ENCODE measurements around the gene DDR2.

Gene DDR2

GRCh38 chr1:162631546-162632191 is 595 bp upstream of the DDR2 start:
- DNase-seq = peak; percentile 75
- H3K4me3 ChIP-seq (ENCODE audit: low read depth, low read length) = peak overlapping the region; percentile 71
- H3K27ac ChIP-seq = peak overlapping the region; percentile 93
- no peaks in the 10 kb centered on the region for H3K27me3 ChIP-seq (replicated peaks)
- no peak for TF ChIP-seq CTCF (IDR thresholded peaks at IDR 0.05; ENCODE audit: low read depth, low read length, missing control alignments)
- no peaks in the 10 kb centered on the region for H3K36me3 ChIP-seq (replicated peaks)
- in situ Hi-C loops (cut with HindIII; ENCODE audit: low pct_ligation_motif_present, low sequenced_read_pairs) = no loop called here

GRCh38 chr1:162632698-162633080 is 425 bp downstream of the DDR2 start:
- no peak for TF ChIP-seq CTCF (IDR thresholded peaks at IDR 0.05; ENCODE audit: low read depth, low read length, missing control alignments)
- Histone ChIP-seq H3K36me3 (replicated peaks) (no peaks in the 10 kb centered on the region), H3K27ac (peak overlapping the region; percentile 93), H3K27me3 (replicated peaks) (no peaks in the 10 kb centered on the region), H3K4me3 (ENCODE audit: low read depth, low read length) (peak overlapping the region; percentile 71)
- in situ Hi-C loops (cut with HindIII; ENCODE audit: low pct_ligation_motif_present, low sequenced_read_pairs) = no loop called here
- DNase-seq = peak; percentile 34

- Histone ChIP-seq H3K27me3 (replicated peaks) (no peaks in the 10 kb centered on the region), H3K27ac (peak overlapping the region; percentile 93), H3K36me3 (replicated peaks) (no peaks in the 10 kb centered on the region), H3K4me3 (ENCODE audit: low read depth, low read length) (peak overlapping the region; percentile 71)
- TF ChIP-seq CTCF (IDR thresholded peaks at IDR 0.05; ENCODE audit: low read depth, low read length, missing control alignments) = peak; percentile 51
- in situ Hi-C loops (cut with HindIII; ENCODE audit: low pct_ligation_motif_present, low sequenced_read_pairs) = no loop called here
- DNase-seq = peak; percentile 39
Observed at GRCh38 chr1:162633081-162633762, 958 bp downstream of the DDR2 start.

- no peak for TF ChIP-seq CTCF (IDR thresholded peaks at IDR 0.05; ENCODE audit: low read depth, low read length, missing control alignments)
- H3K27ac ChIP-seq = no peak overlapping the region
- H3K27me3 ChIP-seq (replicated peaks) = no peaks in the 10 kb centered on the region
- no peak for DNase-seq
- in situ Hi-C loops (cut with HindIII; ENCODE audit: low pct_ligation_motif_present, low sequenced_read_pairs) = no loop called here
- H3K36me3 ChIP-seq (replicated peaks) = no peaks in the 10 kb centered on the region
- no peak overlapping the region for H3K4me3 ChIP-seq (ENCODE audit: low read depth, low read length)
Observed at GRCh38 chr1:162635418-162635817, 3.2 kb downstream of the DDR2 start.

GRCh38 chr1:162639718-162640117 is 7.5 kb downstream of the DDR2 start:
- Histone ChIP-seq H3K4me3 (ENCODE audit: low read depth, low read length) (no peak overlapping the region), H3K27ac (no peak overlapping the region), H3K27me3 (replicated peaks) (no peaks in the 10 kb centered on the region), H3K36me3 (replicated peaks) (peaks cover 5% of the 10 kb centered on the region)
- in situ Hi-C loops (cut with HindIII; ENCODE audit: low pct_ligation_motif_present, low sequenced_read_pairs) = no loop called here
- no peak for TF ChIP-seq CTCF (IDR thresholded peaks at IDR 0.05; ENCODE audit: low read depth, low read length, missing control alignments)
- DNase-seq = no peak
